Stimulated activated CD8-positive, alpha-beta memory T cell treated with anti-CD3 and anti-CD28 coated beads, Interleukin-2, amount 100 ng/mL, for 1 hour (primary cell): Measurements from ENCODE around the gene SLC35F2.
"Not testable (repeated sequence)": the region's sequence is repeated elsewhere in the genome, so short reads cannot be mapped to it uniquely, and the experiment has no call there.

Source experiments
- DNase-seq, 2 donors: peaks; one replicate each; pipeline ENCODE4 v3.0.0-alpha.2; 2020; ENCODE audit warnings: low read depth in 2 of 2

The SLC35F2 gene

GRCh38 chr11:107842412-107843100 lies 16.0 kb downstream of the SLC35F2 start:
- no peak for DNase-seq

GRCh38 chr11:107840129-107840484 lies 18.5 kb downstream of the SLC35F2 start:
- no peak for DNase-seq

DNA sequence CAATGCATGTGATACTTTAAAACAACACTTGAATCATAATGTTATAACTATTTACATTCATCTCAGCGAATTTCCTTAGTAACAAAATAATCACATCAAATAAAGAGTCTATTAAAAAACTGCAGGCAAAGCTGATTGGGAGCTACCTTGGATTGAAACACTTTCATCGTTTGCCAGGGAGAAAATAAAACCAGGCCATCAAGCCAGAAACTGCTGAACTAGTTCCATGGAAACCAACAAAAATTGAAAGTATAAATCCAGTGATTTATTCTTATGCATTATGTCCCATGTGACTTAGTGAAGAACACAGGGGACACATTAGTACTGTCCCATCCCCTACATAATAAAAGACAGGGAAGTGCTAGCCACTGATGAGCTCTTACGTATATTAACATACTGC lies 21.7 kb downstream of the SLC35F2 start:
- DNase-seq = no peak

DNA sequence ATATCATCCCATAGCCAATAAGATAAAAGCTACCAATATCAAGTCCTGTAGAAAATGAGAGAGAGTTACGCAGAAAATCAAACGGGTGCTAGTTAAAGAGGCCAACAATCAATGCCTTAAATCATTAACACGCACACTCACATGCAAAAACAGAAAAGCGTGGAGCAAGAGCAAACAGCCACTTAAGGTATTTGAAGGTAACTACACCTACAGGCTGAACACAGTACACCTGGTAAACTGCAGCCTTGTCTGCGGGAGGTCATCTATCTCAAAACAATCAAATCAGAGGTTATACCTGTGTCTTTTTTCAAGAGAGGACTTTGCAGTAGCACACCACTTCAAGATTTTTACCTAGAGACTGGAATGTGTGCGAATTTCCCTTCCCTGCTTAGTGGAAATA lies 23.6 kb downstream of the SLC35F2 start:
- no peak for DNase-seq

DNA sequence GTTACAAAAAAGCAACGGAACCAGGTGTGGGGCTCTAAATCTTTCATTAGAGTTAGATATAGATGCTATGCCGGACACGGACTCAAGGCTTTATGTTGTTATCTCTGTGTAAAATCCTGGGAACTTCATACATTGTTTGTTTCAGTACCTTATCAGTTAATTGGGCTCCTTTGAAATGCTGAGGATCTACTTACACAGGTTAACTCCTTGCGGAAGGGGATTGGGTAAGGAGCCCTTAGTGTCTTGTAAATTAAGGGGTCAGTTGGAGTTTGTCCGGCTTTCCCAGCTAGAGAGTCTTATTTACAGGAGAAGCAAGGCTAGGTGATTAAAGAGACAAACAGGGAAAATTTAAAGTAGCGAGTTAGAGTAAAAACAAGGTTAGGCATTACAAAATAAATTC lies 24.7 kb downstream of the SLC35F2 start:
- not testable (repeated sequence) for DNase-seq

DNA sequence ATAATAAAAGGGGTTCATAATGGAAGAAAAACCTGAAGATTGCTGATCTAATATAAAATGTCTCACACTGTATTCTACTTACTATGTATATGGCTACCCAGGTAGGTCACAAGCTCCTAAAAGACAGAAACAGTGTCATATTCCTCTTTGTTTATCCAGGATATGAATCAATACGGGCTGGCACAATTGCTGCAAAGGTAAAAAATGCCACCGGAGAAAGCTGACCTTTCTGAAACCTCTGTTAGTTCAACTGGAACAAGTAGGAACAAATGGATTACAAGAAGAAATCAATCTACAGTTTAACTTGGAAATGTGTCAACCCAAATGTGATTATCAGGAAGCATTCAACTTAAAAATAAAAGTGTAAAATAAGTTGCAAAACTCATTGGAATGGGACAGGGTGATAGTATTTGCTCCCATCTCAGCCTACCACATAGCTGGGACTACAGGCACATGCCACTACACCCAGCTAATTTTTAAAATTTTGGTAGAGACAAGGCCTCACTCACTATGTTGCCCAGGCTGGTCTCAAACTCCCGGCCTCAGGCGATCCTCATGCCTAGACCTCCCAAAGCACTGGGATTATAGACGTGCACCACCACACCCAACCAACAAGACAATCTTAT lies 27.6 kb downstream of the SLC35F2 start:
- DNase-seq = no peak

DNA sequence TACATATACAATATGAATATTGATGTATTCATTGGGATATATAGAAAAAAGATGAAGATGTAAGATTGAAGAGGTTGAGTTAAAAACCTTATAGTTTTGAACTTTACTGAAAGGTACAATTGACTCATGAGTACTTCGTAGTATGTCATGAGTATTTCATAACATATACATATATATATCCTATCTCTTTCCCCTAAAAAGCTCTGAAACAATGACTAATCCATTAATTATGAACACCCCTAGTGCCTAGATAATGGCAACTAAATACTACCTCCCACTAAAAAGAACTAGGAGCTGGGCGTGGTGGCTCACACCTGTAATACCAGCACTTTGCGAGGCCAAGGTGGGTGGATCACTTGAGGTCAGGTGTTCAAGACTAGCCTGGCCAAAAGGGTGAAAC lies 31.5 kb downstream of the SLC35F2 start:
- DNase-seq = no peak

- DNase-seq = no peak
Measured at GRCh38 chr11:107825875-107826274, 32.7 kb downstream of the SLC35F2 start.

GRCh38 chr11:107824668-107825369 lies 33.8 kb downstream of the SLC35F2 start:
- no peak for DNase-seq

DNA sequence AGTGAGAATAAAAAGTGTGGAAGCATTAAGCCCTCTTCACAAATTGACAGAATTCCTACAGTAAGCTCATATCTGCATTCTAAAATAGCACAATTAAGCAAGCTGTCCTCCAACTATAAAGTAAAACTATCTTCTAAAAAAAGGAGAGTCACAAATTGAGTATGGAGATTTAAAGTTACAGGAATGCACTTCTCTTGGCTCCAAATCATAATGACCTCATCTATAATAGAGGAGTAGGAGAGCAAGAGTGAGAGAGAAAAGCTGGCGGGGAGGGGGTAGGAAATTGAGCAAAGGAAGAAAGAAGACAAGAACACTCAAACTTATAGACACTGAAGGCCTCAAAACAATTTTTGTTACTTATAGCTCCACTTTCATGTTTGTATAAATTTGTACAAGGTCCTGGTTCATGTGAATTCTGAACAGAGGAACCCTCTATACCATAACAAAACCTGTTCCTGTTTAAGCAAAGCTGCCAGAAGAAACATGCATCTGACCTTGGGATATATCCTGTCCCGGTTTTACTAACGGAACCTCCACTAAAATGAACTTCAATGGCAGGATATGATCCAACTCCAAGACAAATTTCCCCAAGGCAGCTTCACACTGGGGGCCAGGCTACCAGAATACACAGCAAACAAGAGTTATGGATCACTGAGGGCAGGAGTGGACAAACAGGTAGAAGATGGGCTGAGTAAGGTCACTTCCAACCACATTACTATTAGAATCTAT lies 37.2 kb downstream of the SLC35F2 start:
- DNase-seq = no peak

- no peak for DNase-seq
Measured at GRCh38 chr11:107819361-107820014, 39.1 kb downstream of the SLC35F2 start.

DNA sequence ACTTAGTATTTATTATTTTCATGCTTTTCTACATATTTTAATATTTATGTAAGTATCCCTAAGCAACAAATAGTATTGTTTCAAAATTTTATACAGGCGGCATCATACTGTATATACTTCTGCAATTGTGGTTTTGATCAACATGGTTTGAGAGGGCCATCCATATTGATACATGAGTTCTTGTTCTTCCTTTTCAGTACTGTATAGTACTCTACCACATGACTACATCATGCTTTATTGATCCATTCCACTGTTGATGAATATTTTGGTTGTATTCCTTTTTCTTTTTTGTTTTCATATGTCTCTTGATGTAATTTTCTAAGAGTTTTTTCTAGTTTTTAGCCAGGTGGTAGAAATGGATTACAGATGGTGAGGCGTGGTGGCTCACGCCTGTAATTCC lies 40.1 kb downstream of the SLC35F2 start:
- DNase-seq = no peak

- DNase-seq = no peak
Measured at GRCh38 chr11:107816028-107816427, 42.6 kb downstream of the SLC35F2 start.

- DNase-seq = no peak
Measured at GRCh38 chr11:107810875-107811274, 47.7 kb downstream of the SLC35F2 start.

DNA sequence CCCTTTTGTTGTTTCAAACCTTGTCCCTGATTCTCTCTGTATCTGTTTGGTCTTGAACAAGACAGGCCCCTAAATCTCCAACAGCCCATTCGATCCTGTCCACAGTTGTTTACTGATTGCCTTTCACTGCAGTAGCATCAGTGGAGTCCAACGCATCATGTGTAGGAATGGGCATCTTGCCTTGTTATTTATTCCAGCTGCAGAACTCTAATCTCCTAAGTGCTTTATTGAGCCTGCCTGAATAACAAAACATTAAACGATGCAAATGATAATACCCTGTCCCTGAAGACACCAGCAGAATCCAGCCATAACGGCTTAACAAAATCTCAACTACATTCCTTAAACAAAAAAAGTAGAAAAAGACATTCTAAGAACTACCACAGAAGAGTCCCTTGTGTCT lies 50.1 kb downstream of the SLC35F2 start:
- DNase-seq = no peak

DNA sequence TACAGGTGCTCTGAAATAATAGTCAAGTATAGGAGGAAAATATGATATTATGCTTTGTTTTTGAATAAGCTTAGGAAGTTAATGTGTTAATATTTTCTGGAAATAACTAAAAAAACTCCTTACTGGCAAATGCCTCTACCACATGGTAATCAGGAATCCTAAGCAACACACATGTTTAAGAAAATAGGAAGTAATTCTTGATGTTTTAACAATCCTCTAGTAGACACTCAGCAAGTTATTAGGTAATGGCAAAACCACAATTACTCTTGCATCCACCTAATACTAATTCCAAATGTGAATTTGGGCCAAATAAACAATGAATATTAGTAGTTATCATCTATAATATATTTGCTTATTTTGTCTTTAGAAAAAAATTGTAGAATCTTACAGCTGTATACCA lies 53.6 kb downstream of the SLC35F2 start:
- DNase-seq = no peak

- DNase-seq = no peak
Measured at GRCh38 chr11:107804211-107804610, 54.4 kb downstream of the SLC35F2 start.

- DNase-seq = no peak
Measured at GRCh38 chr11:107801641-107802040, 56.9 kb downstream of the SLC35F2 start.

DNA sequence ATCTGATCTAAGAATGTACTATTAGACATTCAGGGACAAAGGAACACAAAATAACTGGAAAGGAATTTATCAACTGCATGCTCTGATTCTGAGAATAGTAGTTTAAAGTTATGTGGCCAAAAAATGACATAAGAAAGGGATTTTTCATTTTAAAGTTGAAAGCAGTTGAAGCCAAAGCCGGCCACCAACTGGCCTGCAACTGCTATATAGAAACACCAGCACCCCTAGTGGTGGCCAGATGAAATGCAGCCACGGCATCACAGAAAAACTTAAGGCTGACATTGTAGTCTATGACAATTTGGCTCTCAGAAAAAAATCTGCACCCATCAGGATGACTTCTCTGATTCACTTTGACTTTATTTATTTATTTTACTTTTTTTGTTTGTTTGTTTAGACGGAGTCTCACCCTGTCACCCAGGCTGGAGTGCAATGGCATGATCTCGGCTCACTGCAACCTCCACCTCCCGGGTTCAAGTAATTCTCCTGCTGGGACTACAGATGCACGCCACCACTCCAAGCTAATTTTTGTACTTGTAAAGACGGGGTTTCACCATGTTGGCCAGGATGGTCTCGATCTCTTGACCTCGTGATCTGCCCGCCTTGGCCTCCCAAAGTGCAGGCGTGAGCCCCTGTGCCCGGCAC lies 59.2 kb downstream of the SLC35F2 start:
- peak; percentile 16 to 35 for DNase-seq

- no peak for DNase-seq
Measured at GRCh38 chr11:107792049-107792443, 66.5 kb downstream of the SLC35F2 start.

DNA sequence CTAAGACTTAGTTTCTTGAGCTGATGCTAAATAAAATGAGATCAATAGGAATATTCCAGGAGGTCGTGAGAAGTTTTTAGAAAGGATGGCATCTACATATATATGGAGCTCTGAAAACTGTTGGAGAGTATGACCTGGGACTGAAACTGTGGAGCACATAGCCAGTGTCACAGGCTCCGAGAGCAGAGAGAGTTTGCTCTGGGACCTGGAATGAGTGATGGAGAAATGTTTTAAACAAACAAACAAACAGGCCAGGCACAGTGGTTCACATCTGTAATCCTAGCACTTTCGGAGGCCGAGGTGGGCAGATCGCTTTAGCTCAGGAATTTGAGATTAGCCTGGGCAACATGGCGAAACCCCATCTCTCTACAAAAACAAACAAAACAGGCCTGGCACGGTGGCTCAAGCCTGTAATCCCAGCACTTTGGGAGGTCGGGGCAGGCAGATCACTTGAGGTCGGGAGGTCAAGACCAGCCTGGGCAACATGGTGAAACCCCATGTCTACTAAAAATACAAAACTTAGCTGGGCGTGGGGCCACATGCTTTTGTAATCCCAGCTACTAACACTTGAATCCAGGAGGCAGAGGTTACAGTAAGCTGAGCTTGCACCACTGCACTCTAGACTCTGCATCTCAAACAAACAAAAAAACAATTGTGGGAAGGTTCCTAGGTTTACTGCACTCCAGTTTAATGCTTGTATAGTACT lies 67.1 kb downstream of the SLC35F2 start:
- DNase-seq = no peak
